WI38 (cell line): Measurements from ENCODE around the gene NT5M.

Source experiments
- H3K4me3 ChIP-seq: 2 replicates; pipeline ENCODE4 v1.5.1; 2011; ENCODE audit warnings: low read depth, mild to moderate bottlenecking, control low read depth, low read length
- TF ChIP-seq, protein P1 (sequence below): IDR thresholded peaks from 2 replicates; pipeline ENCODE4 v1.5.1; 2012; ENCODE audit warnings: low read depth, mild to moderate bottlenecking, control low read depth, low read length

NT5M gene

GRCh38 chr17:17395246-17395802 lies 92.2 kb downstream of the NT5M start:
- TF ChIP-seq, protein P1, sequence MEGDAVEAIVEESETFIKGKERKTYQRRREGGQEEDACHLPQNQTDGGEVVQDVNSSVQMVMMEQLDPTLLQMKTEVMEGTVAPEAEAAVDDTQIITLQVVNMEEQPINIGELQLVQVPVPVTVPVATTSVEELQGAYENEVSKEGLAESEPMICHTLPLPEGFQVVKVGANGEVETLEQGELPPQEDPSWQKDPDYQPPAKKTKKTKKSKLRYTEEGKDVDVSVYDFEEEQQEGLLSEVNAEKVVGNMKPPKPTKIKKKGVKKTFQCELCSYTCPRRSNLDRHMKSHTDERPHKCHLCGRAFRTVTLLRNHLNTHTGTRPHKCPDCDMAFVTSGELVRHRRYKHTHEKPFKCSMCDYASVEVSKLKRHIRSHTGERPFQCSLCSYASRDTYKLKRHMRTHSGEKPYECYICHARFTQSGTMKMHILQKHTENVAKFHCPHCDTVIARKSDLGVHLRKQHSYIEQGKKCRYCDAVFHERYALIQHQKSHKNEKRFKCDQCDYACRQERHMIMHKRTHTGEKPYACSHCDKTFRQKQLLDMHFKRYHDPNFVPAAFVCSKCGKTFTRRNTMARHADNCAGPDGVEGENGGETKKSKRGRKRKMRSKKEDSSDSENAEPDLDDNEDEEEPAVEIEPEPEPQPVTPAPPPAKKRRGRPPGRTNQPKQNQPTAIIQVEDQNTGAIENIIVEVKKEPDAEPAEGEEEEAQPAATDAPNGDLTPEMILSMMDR = no peak
- H3K4me3 ChIP-seq = no peak overlapping the region

DNA sequence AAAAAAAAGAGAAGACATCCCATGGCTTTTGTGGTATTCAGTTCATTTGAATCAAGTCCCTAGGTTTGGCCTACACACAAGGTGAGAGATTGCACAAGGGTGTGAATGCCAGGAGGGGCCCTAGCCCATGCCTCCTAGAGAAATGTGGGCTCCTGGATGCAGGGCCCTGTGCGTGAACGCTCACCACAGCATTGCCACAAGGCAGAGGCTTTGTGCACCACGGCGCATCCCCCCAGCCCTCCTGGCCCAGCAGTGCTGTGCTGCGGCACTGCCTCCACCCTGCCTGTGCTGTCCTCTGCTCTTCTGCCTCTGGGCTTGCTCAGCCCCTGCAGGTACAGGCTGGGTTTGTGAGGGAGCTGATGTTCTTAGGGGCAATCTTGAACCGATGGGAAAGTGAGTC lies 92.7 kb downstream of the NT5M start:
- TF ChIP-seq, protein P1 = no peak
- H3K4me3 ChIP-seq = no peak overlapping the region
